Activated T-cell treated with anti-CD3 and anti-CD28 coated beads for 48 hours (primary cell): ENCODE data around the gene PLEKHG5.
"Not testable (repeated sequence)": the region's sequence is repeated elsewhere in the genome, so short reads cannot be mapped to it uniquely, and the experiment has no call there.

ENCODE experiments used
- DNase-seq: peaks from one replicate; pipeline ENCODE4 v3.0.0-alpha.2; 2020; ENCODE audit warnings: low read depth

Gene PLEKHG5

GRCh38 chr1:6463120-6463412, 28.4 kb downstream of the PLEKHG5 start:
- DNase-seq = no peak

- no peak for DNase-seq
These were observed 28.9 kb downstream of the PLEKHG5 start for GRCh38 chr1:6462412-6463119.

- DNase-seq = no peak
These were observed 29.7 kb downstream of the PLEKHG5 start for GRCh38 chr1:6461538-6462411.

DNA sequence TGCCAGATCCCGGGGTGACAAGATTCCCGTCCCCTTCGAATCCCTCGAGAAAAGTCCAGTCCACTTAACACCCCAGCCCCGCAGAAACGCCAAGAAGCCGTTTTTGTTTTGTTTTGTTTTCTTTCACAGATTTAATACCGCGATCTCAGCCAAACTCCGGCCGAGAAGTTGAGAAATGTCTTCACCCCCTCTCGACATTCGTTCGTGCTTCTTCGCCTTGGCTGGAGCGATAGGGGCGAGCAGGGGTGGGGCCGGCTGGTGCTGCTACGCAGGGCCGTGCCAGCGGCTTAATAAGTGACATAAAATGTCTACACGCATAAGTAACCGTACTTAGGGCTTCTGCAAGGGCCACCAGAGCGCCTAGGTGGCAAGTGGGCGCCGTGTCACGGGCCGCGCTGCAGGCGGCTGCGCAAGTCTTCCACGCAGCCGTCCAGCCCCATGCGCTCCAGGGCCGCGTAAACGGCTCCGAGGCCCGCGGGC, 30.4 kb downstream of the PLEKHG5 start:
- DNase-seq = no peak

DNA sequence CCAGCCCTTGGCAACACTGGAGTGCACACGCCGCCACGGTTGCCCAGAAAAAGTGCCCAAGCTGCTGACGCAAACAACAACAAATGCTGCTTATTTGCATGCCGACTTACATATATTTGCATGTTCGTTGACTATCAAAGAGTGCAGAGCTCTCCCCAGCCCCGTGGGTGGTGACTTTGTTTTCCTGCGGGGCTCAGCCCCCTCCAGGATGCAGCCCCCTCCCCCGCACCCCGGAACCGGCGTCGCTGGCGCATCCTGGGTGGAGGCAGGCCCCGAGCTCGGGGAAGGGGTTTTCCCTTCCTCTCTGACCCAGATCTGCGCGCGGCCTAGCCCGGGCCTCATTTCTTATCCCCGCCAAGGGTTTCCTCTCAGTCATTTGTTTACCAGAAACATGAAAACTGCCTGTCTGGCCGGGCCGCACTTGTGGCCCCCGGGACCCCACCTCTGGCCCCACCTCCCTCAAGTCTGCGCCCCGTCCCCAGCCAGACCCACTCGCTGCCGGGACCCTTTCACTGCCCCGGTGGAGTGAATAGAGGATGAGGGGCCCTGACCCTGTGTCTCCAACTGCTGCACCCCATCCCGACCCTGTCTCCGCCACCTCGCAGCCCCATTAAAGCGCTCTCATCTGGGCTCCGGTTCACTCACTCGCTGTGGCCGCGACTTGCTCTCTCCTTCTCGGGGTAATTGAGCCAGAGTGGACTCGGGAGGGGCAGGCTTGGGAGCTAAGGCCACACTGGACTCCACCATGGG, 31.0 kb downstream of the PLEKHG5 start:
- DNase-seq = peak; percentile 74

DNA sequence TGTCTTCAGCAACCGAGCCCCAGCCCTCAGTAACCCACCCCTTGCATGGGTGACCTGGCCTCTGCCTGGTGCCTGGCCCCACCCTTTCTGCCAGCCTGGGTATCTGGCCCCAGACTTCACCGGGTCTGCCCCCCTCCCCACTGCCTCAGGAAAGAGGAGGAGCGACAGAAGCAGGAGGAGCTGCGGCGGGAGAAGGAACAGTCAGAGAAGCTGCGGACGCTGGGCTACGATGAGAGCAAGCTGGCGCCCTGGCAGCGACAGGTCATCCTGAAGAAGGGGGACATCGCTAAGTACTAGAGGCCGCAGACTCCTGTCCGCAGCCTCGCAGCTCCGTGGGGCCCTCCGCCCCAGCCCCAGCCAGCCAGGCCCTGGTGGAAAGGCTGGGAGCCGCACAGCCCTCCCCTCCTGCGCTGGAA, 31.6 kb downstream of the PLEKHG5 start:
- no peak for DNase-seq

- no peak for DNase-seq
These were observed 34.5 kb downstream of the PLEKHG5 start for GRCh38 chr1:6456800-6457466.

- DNase-seq = not testable (repeated sequence)
These were observed 35.5 kb downstream of the PLEKHG5 start for GRCh38 chr1:6455752-6456520.

GRCh38 chr1:6454856-6455751, 36.4 kb downstream of the PLEKHG5 start:
- DNase-seq = no peak

GRCh38 chr1:6453895-6454855, 37.3 kb downstream of the PLEKHG5 start:
- DNase-seq = not testable (repeated sequence)

DNA sequence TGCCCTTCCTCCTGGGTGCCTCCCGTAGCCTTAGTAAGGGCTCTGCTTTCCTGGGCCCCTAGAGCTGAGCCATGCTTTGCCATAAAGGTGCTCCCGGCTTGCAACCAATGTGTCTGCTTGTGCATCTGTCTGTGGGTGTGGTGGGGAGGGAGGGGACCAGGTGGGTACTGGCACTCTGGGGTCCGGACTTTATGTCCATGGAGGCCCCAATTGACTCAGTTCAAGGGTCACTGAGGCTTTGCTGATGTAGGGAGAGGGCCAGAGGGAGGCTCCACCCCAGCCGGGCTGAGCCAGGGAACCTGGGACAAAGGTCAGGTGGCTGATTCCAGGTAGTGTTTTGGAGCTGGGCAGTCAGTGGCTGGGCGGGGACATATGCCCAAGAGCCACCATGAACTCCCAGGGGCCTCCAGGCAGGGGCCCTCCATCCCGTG, 40.5 kb downstream of the PLEKHG5 start:
- no peak for DNase-seq

DNA sequence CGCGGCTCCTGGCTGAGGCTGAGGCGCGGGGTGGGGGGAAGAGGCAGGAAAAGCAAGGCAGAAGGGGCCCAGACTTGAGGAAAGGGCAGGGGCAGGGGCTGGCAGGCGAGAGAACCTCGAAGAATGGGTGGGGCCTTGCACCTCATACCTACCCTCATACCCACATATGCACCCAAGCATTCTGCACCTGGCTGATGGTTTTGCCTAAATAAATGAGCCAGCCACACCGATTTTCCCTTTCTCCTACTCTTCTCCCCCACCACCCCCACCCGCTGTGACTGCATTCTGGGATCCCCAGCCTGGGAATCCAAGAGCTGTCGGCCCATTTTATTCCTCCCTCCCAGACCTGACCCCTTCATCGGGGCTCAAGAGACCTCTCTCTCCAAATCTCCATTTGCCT, 41.0 kb downstream of the PLEKHG5 start:
- DNase-seq = not testable (repeated sequence)

DNA sequence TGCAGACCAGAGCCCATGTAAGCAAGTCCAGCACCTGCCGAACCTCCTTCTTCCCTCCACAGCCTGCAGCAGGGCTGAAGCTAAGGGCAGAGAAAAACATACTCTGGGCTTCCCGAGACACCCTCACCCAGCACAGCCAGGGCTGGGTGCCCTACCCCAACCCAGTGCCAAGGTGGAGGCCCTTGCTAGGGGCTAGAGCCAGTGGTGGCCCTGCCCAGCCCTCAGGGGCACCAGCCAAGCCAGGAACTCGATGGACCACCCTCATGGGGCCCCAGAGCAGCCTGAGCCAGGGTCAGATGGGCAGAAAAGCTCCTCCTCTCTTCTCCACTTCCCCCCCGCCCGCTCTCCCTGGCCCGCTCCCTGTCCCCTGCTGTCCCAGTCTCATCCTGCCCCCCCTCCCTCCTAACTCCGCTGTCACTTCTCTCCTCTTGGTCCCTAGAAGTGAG, 41.4 kb downstream of the PLEKHG5 start:
- DNase-seq = no peak

GRCh38 chr1:6448749-6449631, 42.5 kb downstream of the PLEKHG5 start:
- no peak for DNase-seq

DNA sequence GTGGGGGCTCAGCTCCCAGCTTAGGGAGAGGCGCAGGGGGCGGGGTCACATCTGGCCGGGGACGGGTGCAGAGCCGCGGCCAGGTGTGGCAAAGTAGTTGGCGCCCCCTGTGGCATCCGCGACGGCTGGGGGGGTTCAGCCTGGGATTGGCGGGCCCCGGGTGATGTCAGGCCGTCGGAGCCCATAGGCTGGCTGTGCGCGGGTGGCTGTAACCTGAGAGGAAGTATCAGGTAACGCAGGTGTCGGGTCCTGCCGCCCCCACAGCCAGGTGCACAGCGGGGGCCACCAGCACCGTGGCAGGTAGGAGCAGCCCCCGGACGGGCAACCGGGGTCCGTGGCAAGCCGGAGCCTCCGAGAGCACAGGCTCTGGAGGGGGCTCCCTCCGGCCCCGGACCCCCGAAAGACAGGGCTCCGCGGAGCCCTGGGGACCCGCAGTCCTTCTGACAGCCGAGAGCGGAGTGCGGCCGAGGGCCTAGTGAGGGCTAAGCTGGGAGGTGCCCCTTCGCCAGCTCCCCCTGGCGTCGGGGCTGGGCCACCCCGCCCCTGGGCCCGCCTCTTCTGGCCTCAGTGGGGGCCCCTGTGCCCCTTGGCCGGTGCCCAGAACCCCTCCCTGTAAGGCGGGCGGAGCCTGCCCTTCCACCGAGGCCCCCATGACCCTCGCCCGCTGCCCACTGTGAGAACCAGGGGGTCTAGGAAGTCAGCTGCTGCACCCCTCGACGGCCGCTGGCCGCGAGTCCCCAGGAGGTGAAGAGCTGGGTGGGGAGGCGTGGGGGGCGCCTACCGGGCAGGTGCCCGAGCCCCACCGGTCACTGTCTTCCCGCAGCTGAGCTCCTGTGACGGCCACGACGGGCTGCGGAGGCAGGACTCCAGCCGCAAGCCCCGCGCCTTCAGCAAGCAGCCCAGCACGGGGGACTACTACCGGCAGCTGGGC, 43.4 kb downstream of the PLEKHG5 start:
- no peak for DNase-seq

- DNase-seq = no peak
These were observed 44.2 kb downstream of the PLEKHG5 start for GRCh38 chr1:6447016-6447817.
